ENCODE measurements around the gene OSBPL2.

Gene OSBPL2

DNA sequence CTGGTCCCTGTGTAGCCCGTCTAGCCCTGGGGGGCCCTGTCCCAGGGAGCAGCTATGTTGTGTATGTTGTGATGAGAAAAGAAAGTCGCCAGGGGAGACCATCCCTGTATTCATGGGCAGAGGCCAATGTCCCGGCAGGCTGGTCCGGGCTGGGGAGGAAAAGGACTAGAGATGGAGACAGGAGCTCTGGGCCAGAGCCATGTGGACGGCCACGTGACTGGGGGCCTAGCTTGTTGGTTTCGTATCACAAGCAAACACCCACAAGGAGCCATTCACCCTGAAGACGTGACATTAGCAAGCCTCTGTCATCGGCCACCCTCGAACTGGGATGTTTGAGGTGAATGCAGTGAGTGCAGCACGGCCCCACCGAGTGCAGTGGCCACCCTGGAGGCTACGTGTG is 15.3 kb upstream of the OSBPL2 start:
- DNase-seq: no peak

DNA sequence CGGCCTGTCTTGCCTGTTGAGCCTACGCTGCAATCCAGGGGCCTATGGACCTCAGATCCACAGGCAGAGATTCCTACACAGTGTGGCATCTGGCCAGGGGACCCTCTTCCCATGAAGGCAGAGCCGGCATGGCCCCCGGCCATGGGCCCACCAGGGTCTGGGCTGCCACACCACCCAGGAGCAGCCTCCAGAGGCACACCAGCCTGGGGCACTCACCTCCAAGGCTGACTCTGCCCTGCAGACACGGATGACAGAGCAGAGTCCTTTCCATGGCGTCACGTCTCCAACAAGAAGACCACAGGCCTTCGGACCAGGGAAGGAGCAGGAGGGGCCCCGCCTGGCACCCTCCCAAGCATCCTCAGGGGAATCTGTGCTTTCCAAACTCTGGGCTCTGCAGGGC is 14.8 kb upstream of the OSBPL2 start:
- DNase-seq: no peak

DNA sequence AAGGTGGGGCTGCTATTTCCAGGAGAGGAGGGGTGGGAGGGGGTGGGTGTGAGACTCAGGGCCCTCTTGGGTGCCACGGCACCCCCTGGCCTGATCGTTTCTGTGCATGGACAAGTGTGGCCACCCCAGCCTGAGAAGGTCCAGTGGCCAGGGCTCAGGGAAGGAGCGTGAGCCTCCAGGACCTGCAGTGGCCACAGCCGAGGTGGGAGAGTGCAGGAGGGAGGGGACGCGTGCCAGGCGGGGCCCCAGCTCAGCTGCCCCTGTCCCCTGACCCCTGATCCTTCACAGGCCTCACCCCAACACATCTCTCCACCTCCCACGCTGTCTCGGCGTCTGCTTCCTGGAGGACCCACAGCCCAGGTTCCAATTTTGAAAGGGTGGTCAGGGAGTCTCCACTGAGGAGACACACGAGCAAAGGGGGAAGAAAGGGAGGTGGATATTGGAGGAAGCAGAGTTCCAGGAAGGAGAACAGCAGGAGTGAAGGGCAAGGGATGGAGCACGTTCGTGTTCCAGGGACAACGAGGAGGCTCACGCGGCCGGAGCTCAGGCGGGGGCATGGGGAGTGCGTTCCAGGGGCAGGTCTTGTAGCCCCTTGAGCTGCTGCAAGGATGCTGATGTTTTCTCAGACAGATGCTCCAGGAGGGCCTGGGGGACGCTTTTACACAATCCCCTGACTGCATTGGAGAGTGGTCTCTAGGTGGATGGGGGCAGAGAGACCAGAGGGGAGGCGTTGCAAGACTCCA is 14.0 kb upstream of the OSBPL2 start:
- DNase-seq: no peak

DNA sequence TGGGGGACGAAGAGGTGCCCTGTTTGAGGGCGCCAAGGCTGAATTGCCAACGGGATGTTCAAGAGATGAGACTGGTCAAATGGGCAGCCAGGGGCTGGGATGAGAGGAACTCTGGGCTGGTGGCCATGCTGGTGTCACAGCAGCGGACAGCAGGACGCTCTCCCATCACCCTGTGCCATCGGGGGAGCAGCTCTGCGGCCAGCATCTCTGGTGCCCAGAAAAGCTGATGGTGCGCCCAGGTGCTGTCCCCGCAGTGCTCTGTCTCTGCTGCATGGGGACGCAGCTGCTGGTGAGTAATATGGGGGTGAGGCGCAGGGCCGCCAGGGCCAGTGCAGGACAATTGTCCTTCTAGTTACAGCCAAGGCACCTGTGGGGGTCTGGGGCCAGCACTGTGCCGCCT is 13.3 kb upstream of the OSBPL2 start:
- DNase-seq: no peak

DNA sequence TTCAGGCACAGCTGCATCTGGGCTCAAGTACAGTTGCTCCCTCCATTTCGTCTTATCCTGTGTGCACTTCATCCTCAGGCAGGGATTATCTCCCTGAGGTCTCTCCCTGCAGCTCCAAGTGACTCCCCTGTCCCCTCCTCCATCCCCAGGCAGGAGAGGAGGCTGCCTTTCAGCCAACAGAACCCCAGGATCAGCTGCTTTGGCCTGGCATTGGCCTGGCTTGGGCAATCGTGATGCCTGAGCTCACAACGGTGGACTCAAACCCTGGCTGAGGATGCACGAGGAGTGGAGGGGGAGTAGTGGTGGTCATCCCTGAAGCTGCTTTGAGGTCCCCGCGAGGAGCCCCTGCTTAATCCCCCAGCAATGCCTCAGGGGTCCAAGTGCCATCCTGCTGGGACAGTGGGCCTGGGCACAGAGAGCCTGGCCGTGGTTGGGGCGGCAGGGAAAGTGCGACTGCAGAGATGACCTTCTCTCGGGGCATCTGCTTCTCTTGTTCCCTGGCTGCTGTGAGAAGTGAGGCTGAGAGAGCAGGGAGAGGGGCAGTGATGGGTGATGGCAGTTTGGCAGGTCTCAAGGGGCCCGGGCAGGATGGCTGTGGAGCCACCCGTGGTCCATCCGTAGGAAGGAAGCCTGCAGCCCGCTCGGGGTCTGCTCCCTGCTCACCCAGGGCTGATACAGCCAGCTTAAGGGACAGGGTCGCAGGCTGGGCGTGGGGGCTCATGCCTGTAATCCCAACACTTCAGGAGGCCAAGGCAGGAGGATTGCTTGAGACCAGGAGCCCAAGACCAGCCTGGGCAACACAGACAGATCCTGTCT is 12.3 kb upstream of the OSBPL2 start:
- DNase-seq: no peak

DNA sequence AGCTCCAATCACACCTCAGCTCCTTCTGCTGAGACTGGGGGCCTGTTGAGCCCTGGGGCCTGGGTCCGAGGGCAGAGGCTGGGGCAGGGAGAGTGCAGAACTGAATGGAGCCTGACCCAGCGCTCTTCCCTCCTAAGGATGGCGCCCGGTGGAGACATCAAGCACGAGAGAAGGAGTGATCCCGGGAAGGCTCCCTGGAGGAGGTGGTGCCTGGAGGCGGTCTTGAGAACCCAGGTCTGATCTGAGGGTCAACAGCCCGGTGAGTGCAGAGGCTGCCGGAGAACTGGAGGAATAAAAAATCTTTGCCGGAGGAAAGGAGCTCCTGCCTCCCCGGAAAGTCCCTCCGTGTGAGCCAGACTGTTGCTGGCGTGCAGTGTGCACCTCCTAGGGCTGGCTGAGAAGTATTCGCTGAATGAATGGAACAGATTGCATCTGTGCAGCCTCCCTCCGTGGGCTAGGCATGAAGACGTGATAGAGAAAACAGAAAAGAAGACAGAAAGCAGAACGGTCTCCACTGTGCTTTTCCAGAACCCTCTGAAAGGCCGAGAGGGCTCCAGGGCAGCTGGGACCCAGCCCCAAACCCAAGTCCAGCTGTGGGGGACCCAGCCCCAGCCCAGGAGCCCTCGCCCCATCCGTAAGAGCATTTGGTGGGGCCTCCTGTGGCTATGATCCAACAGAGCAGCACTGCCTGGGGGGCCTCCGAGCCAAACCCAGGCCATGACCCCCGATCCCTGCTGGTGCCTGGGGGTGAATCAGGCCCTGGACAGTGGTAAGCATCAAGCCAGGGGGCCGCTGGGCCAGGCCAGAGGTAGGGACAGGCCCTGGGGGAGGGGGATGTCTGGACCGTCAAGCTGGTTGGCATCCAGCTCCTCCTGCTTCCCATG is 11.4 kb upstream of the OSBPL2 start:
- DNase-seq: no peak

DNA sequence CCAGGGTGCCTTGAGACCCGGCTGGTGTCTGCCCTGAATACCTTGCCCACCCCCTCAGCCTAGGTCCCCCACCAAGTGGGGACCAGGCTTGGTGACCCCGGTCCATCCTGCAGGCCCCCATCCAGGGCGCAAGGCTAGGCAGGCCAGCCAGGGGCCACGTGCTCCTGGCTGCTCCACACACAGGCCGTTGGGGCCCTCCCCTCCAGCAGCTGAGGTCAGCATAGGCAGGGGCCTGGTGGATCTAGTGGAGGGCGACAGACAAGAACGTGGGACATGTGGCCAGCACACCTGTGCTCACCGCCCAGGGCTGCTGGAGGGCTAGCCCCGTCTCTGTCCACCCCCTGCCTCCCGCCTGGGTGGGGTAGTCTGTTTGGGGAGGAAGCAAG is 10.7 kb upstream of the OSBPL2 start:
- no peak for DNase-seq

DNA sequence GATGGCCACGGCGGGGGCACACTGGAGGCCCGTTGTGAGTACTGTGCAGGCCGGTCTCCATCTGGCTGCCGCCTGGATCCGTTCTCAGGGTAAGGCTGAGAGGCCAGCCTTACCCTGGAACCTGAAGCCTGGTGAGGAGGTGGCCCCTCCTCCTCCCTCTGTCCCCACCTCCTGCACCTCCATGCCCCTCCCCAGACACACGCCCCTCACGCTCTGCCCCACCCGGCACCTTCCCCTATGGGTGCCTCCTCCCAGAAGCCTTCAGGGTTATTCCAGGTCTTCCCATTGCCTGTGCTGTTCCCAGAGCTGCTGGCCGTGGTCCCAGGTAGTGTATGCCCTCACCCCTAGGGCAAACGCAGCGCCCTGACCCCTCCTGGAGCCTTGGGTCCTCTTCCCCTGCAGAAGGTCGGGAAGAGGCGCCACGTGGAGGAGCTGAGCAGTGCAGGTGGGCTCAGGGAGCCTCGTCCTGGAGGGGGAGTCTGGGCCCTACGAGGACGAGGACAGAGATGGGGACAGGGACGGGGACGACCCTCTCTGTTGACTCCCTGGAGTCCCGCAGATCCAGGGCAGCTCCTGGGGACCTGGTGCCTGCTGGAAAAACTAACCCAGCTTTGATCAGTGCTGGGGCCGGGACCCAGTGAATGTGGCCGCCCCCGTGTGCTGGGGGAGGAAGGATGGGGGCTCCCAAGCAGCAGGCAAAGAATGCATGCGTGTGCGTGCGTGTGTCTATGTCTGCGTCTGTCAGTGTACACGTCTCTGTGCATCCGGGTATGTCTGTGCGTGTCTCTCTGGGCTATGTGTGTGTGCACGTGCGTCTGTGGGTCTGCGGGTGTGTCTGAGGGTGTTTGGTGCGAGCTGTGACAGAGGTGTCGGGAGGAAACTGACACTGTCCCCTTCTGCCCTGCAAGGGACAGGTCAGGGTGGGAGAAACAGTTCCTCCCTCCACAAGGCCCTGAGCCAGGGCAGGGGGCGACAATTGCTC is 10.1 kb upstream of the OSBPL2 start:
- DNase-seq: no peak

DNA sequence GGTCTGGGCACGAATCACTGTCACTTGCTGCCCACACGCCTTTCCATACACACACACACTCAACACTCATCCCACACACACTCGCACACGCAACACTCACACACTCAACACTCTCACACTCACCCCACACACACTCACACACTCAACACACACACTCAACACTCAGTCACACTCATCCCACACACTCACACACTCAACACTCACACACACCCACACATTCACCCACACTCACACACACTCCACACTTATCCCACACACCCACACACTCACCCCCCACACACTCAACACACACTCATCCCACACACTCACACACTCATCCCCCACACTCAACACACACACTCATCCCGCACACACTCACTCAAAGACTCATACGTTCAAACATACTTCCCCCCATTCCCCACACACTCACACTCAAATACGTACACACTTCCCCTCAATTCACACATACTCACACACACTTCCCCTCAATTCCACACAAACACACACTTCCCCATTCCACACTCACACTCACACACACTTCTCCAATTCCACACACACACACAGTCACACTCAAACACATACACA is 9.3 kb upstream of the OSBPL2 start:
- DNase-seq: no peak

DNA sequence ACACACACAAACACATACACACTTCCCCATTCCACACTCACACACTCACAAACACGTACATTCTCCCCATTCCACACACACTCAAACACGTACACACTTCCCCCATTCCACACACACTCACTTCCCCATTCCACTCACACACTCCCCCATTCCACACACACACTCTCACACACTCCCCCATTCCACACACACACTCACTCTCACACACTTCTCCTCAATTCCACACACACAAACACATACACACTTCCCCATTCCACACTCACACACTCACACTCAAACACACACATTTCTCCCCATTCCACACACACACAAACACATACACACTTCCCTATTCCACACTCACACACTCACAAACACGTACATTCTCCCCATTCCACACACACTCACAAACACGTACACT is 8.7 kb upstream of the OSBPL2 start:
- no peak for DNase-seq

DNA sequence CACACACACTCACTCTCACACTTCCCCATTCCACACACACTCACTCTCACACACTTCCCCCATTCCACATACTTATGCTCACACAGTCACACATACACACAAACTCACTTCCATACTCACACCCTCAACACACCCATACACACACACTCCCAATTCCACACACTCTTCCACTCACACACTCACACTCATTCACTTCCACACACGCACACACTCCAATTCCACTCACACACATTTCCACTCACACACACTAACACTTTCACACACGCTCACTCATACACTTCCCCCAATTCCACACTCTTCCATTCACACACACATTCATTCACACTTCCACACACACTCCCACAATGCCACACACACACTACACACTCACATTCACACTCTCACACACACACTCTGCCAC is 8.0 kb upstream of the OSBPL2 start:
- DNase-seq: no peak

DNA sequence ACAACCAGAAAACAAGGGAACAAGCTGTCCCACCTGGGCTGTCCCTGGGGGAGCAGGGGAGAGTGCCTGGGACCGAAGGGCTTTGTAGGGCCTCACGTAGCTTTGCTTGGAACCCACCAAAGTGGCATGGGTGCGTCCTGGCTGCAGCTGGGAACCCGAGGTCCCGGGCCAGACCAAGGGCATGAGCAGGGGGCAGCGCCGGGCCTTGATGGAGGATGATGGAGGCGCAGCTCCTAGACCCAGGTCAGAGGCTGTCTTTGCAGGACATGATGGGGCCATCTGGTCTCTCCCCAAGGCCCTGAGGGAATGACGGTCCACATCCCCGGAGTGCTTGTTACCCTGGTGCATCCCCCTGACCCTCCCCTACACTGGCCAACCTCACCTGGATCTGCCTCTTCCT is 7.6 kb upstream of the OSBPL2 start:
- DNase-seq: no peak

DNA sequence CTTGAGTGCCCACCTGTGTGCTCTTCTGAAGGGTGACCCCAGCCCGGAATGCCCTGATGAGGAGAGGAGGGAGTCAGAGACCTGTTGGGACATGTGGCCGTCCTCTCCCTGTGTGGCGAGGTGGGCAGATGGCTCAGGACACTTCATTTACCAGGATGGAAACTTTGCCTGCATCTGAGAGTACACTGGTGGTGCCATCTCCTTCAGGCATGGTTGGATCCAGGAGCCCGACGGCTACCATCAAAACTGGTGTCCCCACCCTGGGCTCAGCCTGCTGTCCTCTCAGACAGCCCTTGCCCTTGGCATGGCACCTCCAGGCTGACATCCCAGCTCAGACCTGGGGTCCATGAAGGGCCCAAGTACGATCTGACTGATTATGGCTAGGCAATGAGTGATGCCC is 7.0 kb upstream of the OSBPL2 start:
- DNase-seq: no peak

DNA sequence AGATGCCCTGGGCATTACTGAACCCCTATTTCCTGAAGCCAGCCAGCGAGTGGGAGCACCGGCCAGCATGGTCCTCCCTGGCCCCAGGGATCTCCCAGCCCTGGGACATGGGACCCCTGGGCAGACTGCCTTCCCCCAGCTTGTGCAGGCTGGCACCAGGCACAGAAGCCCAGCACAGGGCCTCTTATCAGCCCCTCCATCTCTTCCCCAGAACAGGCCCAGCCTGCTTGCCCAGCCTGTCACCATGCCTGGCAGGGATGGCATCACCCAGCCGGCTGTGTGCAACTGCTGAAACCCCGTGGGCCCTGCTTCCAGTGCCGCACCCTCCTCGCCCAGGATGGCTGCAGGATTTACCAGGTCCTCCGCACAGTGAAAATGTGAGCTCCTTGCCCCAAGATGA is 6.1 kb upstream of the OSBPL2 start:
- DNase-seq: no peak

DNA sequence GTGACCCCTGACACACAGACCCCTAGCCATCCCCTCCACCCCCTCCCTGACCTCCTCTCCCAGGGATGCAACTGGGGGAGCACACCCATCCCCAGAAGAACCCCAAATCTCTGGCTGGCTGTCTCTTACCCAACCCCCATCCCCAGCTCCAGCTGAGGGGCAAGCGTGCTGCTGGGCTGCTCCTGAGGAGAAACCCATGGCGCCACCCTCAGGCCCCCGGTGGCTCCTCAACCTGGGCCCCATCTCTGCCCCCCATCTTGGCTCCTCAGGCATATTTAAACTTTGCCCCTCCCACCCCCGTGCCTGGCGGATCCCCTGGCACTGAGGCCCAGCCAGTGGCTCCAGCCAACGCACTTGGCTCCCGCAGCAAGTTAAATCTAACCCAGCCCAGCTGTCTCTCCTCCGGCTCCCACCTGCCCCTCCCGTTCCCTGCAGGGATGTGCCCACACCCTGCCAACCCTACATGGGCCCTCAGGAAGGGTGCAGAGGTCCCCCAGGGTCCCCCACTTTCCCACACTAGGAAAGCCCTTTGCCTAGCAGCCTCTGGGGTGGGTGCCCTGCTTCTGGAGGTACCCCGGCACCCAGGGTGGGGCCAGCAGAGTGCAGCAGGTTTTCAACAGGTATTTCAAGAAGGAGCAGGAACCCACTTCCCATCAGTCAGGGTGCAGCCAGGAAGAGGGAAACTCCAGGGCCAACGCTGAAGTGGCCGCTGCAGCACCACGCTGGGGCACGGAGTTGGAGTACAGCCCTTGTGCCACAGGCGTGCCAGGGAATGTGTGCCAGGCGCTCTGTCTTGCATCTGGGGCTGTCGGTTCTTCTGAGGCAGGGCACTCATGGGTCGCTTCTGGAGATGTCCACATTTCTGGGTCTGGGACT is 5.3 kb upstream of the OSBPL2 start:
- DNase-seq: no peak

DNA sequence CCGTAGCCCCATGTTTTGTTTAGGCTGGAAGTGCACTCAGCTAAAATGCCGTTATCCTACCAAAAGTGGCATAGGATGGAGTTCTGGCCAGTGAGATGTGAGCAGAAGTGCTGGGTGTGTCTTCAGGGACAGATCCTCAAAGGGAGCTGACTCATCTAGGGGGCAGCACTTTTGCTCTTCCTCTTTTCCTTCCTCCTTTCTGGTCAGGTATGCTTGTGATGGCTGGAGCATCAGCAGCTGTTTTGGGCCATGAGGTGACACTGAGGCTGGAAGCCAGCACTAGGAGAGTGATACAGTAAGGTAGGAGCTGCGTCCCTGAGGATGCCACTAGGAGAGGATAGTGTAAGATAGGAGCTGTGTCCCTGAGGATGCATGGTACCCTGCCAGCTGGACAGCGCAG is 4.6 kb upstream of the OSBPL2 start:
- DNase-seq: no peak

DNA sequence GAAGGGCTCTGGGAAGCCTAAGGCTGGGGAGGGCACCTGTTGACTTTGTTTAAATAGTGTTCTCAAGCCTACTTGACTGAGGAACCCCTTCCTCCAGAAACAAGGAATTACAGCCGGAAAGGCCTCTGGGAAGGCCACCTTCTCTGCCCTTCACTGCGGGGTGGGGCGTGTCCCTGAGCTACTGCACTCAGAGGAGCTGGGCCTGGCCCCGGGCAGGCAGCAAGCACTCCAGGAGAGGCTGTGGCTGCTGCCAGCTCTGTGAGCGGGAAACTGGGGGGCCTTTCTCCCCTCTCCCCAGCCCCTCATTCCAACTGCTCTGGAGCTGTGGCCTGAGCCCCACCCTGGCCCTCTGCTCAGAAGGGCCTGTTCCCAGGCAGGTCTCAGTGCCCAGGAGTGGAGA is 4.0 kb upstream of the OSBPL2 start:
- DNase-seq: no peak

DNA sequence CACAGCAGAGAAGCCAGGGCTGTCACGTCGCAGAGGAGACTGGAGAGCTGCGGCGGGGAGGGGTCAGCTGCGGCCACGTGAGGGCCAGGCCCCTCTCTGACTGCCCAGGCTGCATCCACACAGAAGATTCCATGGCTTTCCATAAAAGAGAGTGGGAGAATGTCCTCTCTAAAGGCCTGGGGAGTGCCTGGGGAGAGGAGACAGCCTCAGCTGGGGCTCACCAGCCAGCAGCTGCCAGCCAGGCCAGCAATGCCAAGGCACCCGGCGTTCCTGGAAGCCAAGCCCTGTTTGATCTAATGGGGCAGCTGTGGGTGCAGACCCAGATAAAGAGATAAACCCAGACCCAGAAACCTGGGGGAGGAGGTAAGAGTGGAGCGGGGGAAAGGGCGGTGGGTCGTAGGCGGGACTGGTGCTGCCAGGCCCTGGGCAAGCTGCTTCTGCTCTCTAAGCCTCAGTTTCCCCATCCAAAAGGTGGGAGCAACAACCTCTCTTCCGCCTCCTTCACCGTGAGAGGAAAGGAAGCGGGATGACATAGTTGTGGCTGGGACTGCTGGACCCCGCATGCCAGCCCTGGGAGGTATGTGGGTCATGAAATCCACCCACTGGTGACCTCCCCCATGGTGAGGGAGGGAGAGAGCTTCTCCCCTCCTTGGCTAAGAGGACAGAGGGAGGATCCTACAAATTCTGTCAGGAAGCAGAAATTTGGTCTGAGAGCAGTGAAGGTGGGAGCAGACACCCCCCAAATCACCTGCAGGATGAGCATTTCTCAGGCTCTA is 3.1 kb upstream of the OSBPL2 start:
- DNase-seq: no peak

DNA sequence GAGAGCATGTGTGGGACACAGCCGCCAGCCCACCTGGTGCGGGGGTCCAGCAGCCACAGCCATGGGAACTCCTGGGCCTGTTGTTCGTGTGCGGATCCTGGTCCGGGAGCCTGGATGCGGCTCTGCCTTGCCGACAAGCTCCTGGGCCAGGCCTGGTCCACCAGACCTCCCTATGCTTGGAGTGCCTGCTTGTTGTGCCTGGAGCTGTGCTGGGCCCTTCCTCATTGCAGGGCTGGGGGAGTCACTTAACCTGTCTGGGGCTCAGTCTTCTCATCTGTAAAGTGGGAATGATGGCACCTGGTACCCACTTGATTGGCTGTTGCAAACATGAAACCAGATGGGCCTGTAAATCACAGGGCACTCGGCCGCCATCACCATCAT is 2.6 kb upstream of the OSBPL2 start:
- DNase-seq: no peak

DNA sequence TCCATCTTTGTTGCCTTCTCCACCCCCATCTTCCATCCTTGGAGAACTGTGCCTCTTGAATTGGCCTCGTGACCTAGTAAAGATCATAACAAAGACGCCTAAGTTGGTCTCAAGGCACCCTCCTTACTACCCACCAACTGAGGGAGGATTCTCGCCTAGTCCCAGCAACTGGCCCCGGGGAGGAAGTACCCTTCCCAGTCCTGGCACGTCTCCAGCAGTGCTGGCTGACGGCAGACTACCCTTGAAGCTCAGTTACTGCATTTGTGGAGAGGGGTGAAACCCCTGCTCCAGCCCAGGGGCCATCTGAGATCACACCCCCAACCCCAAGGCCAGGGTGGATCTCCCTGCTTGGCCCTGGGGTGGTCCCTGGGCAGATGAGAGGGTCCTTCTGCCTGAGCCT is 2.1 kb upstream of the OSBPL2 start:
- no peak for DNase-seq
